Mesendoderm (in vitro differentiated cells): ENCODE measurements around the gene OR2Z1.

ENCODE experiments used
- DNase-seq: peaks from one replicate; pipeline ENCODE4 v3.0.0; 2013
- H2AK5ac ChIP-seq: 2 replicates; pipeline ENCODE4 v1.6.1; 2013; ENCODE audit warnings: low read length, inconsistent platforms
- H2BK120ac ChIP-seq: 2 replicates; pipeline ENCODE4 v1.6.1; 2013; ENCODE audit warnings: low read depth, mild to moderate bottlenecking, low read length, moderate library complexity, mixed read lengths
- H2BK15ac ChIP-seq: replicated peaks from 2 replicates; pipeline ENCODE4 v1.6.1; 2013; ENCODE audit warnings: low read depth, mild to moderate bottlenecking, moderate library complexity
- H2BK5ac ChIP-seq: 2 replicates; pipeline ENCODE4 v1.6.1; 2013; ENCODE audit warnings: low read length, inconsistent platforms
- H3K18ac ChIP-seq: 2 replicates; pipeline ENCODE4 v1.6.1; 2013; ENCODE audit warnings: mild to moderate bottlenecking, low read length, mixed read lengths
- H3K23ac ChIP-seq: one replicate; pipeline ENCODE4 v1.6.1; 2013; ENCODE audit warnings: low read length
- H3K27ac ChIP-seq: 2 replicates; pipeline ENCODE4 v1.5.1; 2013; ENCODE audit warnings: low read depth, mild to moderate bottlenecking, inconsistent platforms, low read length, moderate library complexity
- H3K27me3 ChIP-seq: 2 replicates; pipeline ENCODE4 v1.6.1; 2013; ENCODE audit warnings: low read length, control low read depth, mild to moderate bottlenecking, inconsistent platforms; ENCODE audit not compliant: insufficient read depth, poor library complexity
- H3K36me3 ChIP-seq: 2 replicates; pipeline ENCODE4 v1.6.1; 2013; ENCODE audit warnings: low read length, inconsistent platforms; ENCODE audit not compliant: control insufficient read depth, insufficient read depth
- H3K4ac ChIP-seq: one replicate; pipeline ENCODE4 v1.6.1; 2013; ENCODE audit warnings: low read depth, mild to moderate bottlenecking, low read length, moderate library complexity
- H3K4me1 ChIP-seq: 2 replicates; pipeline ENCODE4 v1.6.1; 2013; ENCODE audit warnings: low read depth, low read length, inconsistent platforms; ENCODE audit not compliant: control insufficient read depth
- H3K4me2 ChIP-seq: 2 replicates; pipeline ENCODE4 v1.6.1; 2013; ENCODE audit warnings: low read length
- H3K4me3 ChIP-seq: 2 replicates; pipeline ENCODE4 v1.5.1; 2013; ENCODE audit warnings: mild to moderate bottlenecking, low read length
- H3K56ac ChIP-seq: one replicate; pipeline ENCODE4 v1.6.1; 2013; ENCODE audit warnings: low read length
- H3K79me1 ChIP-seq: 2 replicates; pipeline ENCODE4 v1.6.1; 2013; ENCODE audit warnings: low read length, inconsistent platforms
- H3K79me2 ChIP-seq: 2 replicates; pipeline ENCODE4 v1.6.1; 2013; ENCODE audit warnings: mild to moderate bottlenecking, low read length; ENCODE audit not compliant: control insufficient read depth, insufficient read depth
- H3K9ac ChIP-seq: 2 replicates; pipeline ENCODE4 v1.6.1; 2013; ENCODE audit warnings: low read length, inconsistent platforms
- H4K5ac ChIP-seq: one replicate; pipeline ENCODE4 v1.6.1; 2013; ENCODE audit warnings: low read length
- H4K8ac ChIP-seq: one replicate; pipeline ENCODE4 v1.6.1; 2013; ENCODE audit warnings: low read depth, mild to moderate bottlenecking, control low read depth, low read length, moderate library complexity
- WGBS: extraction: QIAGEN DNeasy Blood & Tissue Kit; methylation state at CpG from one replicate; pipeline ENCODE4 v1.1.7; 2013; ENCODE audit warnings: low lambda C conversion rate, missing lambda C conversion rate; ENCODE audit not compliant: insufficient coverage; ENCODE audit errors: extremely low coverage; 5-methylcytosine and 5-hydroxymethylcytosine counted together

Gene OR2Z1

DNA sequence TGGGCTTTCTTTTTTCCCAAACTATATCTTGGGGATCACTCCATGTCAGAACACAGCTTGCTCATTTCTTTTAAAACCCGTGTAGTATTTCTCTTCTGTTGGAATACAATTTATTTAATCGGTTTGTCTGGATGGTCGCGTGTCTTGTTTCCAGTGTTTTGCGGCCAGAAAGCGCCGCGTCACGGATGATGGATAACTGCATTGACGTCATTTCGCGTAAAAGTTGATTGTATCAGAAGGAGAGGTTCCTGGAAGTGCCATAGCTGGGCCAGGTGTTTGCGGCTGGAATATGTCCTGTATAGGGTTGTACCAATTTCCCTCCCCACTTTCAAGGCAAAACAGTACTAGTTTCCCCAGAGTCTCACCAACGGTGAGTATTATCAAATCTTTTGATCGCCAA lies 32.5 kb upstream of the OR2Z1 start:
- Histone ChIP-seq H3K23ac (no peak overlapping the region), H3K36me3 (no peaks in the 10 kb centered on the region), H3K27me3 (no peaks in the 10 kb centered on the region), H3K79me2 (no peaks in the 10 kb centered on the region), H3K79me1 (no peaks in the 10 kb centered on the region), H3K56ac (no peak overlapping the region), H3K4me3 (no peak overlapping the region), H3K4me2 (no peak overlapping the region), H2BK5ac (no peak overlapping the region), H3K18ac (no peak overlapping the region), H3K27ac (no peak overlapping the region), H3K4ac (no peak overlapping the region), H2BK120ac (no peak overlapping the region), H2AK5ac (no peak overlapping the region), H3K9ac (no peak overlapping the region), H2BK15ac (no peak overlapping the region), H3K4me1 (no peaks in the 10 kb centered on the region), H4K8ac (no peak overlapping the region), H4K5ac (no peak overlapping the region)
- no CpG with 5 or more reads among the region's 15 CpGs for WGBS
- no peak for DNase-seq

DNA sequence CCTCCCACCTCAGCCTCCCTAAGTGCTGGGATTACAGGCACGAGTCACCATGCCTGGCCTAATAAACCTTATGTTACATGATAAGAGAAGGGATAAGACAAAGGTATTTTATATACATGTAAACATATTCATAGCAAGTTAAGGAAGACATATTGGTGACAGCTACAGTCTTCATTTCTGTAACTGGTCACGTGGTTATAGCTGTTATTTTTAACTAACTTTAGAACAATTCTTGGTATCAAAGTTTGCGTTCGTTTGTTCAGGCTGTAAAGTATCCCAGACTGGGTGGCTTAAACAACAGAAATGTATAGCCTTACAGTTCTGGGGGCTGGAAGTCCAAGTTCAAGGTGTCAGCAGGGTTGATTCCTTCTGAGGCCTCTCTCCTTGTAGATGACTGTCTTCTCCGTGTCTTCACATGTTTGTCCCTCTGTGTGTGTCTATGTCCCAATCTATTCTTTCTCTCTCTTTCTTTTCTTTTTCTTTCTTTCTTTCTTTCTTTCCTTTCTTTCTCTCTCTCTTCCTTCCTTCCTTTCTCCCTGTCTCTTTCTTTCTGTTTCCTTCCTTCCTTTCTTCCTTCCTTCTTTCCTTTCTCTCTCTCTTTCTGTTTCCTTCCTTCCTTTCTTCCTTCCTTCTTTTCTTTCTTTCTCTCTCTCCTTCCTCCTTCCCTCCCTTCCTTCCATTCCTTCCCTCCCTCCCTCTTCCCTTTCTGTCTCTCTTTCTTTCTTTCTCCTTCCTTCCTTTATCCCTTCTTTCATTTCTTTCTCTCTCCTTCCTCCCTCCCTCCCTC lies 30.5 kb upstream of the OR2Z1 start:
- Histone ChIP-seq H3K4ac (no peak overlapping the region), H4K8ac (no peak overlapping the region), H3K27ac (no peak overlapping the region), H2AK5ac (no peak overlapping the region), H3K27me3 (no peaks in the 10 kb centered on the region), H3K79me1 (no peaks in the 10 kb centered on the region), H2BK5ac (no peak overlapping the region), H3K4me2 (no peak overlapping the region), H3K4me1 (no peaks in the 10 kb centered on the region), H3K56ac (no peak overlapping the region), H3K36me3 (no peaks in the 10 kb centered on the region), H3K18ac (no peak overlapping the region), H4K5ac (no peak overlapping the region), H3K9ac (no peak overlapping the region), H2BK120ac (no peak overlapping the region), H2BK15ac (no peak overlapping the region), H3K4me3 (no peak overlapping the region), H3K79me2 (no peaks in the 10 kb centered on the region), H3K23ac (no peak overlapping the region)
- no CpG with 5 or more reads among the region's 5 CpGs for WGBS
- DNase-seq = no peak

DNA sequence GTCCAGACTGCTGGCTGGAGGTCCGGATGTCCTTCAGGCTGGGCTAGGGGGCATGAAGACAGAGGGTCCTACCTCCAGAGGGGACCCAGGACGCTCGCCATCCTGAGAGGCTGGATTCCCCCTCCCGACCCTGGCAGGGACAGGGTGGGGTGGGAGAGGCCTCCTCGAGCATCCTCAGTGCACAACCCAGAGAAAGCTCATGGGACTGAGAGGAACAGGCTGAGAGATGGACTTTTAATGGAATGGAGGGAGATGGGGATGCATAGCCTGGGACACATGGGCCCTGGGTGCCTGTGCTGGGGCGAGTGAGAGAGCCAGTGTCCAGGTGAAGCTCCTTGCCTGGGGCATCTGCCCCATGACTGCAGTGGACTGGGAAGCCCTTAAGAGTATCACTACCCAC lies 25.9 kb upstream of the OR2Z1 start:
- no peak for DNase-seq
- H2BK120ac ChIP-seq = no peak overlapping the region
- no peaks in the 10 kb centered on the region for H3K79me2 ChIP-seq
- no peak overlapping the region for H3K4ac ChIP-seq
- H3K4me2 ChIP-seq = no peak overlapping the region
- no peak overlapping the region for H3K4me3 ChIP-seq
- H4K8ac ChIP-seq = no peak overlapping the region
- no peak overlapping the region for H2BK5ac ChIP-seq
- H2AK5ac ChIP-seq = no peak overlapping the region
- H3K9ac ChIP-seq = no peak overlapping the region
- H2BK15ac ChIP-seq = no peak overlapping the region
- H3K56ac ChIP-seq = no peak overlapping the region
- H3K18ac ChIP-seq = no peak overlapping the region
- no peaks in the 10 kb centered on the region for H3K27me3 ChIP-seq
- H4K5ac ChIP-seq = no peak overlapping the region
- H3K36me3 ChIP-seq = no peaks in the 10 kb centered on the region
- no peak overlapping the region for H3K27ac ChIP-seq
- H3K79me1 ChIP-seq = no peaks in the 10 kb centered on the region
- WGBS = no CpG with 5 or more reads among the region's 6 CpGs
- no peaks in the 10 kb centered on the region for H3K4me1 ChIP-seq
- no peak overlapping the region for H3K23ac ChIP-seq

DNA sequence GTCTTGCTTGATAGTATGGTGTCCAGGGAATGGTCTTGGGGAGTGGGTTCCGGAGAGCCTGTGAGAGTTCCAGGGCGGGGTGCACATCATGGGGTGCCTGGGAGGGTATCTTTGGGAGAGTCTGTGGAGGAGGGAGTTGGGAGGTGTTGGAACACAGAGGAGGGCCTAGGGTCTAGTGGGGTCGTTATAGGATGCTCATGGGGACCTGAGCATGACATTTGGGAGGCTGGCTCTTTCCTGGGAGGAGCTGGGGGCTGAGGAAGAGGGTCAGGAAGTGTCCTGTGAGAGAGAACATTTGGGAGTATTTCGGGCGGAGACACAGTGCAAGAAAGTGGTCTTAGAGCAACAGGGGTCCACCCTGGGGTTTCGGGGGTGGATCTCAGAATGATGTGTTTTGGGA lies 25.5 kb upstream of the OR2Z1 start:
- H3K18ac ChIP-seq = no peak overlapping the region
- H3K27me3 ChIP-seq = no peaks in the 10 kb centered on the region
- no peak overlapping the region for H3K27ac ChIP-seq
- no peak overlapping the region for H3K56ac ChIP-seq
- no peak overlapping the region for H4K8ac ChIP-seq
- no peaks in the 10 kb centered on the region for H3K4me1 ChIP-seq
- no peaks in the 10 kb centered on the region for H3K36me3 ChIP-seq
- no peak for DNase-seq
- H2BK15ac ChIP-seq = no peak overlapping the region
- H3K23ac ChIP-seq = no peak overlapping the region
- no peaks in the 10 kb centered on the region for H3K79me1 ChIP-seq
- H3K4me2 ChIP-seq = no peak overlapping the region
- H2BK120ac ChIP-seq = no peak overlapping the region
- H3K9ac ChIP-seq = no peak overlapping the region
- H4K5ac ChIP-seq = no peak overlapping the region
- no peak overlapping the region for H2AK5ac ChIP-seq
- H3K79me2 ChIP-seq = no peaks in the 10 kb centered on the region
- no peak overlapping the region for H3K4me3 ChIP-seq
- no CpG with 5 or more reads among the region's 6 CpGs for WGBS
- no peak overlapping the region for H3K4ac ChIP-seq
- no peak overlapping the region for H2BK5ac ChIP-seq

DNA sequence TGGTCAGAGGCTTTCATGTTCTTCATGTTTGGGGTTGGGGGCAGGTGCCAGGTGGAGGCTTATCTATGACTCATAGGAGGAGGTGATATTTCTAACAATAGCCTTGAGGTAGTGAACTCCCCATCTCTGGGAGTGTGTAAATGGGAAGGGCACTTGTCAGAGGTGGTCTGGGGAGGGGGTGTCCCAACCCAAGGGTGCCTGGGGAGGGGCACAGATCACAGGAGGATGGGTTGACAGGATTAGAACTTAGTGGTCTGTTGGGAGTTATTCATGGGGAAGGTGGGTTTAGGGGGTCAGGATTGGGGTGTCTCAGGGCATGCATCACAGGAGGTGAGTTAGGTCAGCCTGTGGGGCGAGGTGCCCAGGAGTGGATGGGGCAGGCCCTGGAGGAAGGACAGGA lies 24.4 kb upstream of the OR2Z1 start:
- Histone ChIP-seq H3K27me3 (no peaks in the 10 kb centered on the region), H2BK5ac (no peak overlapping the region), H4K5ac (no peak overlapping the region), H3K23ac (no peak overlapping the region), H3K18ac (no peak overlapping the region), H3K4me1 (no peaks in the 10 kb centered on the region), H2AK5ac (no peak overlapping the region), H3K56ac (no peak overlapping the region), H2BK120ac (no peak overlapping the region), H3K4ac (no peak overlapping the region), H3K79me1 (no peaks in the 10 kb centered on the region), H2BK15ac (no peak overlapping the region), H3K36me3 (no peaks in the 10 kb centered on the region), H3K4me2 (no peak overlapping the region), H4K8ac (no peak overlapping the region), H3K9ac (no peak overlapping the region), H3K79me2 (no peaks in the 10 kb centered on the region), H3K27ac (no peak overlapping the region), H3K4me3 (no peak overlapping the region)
- WGBS = no CpG with 5 or more reads among the region's 1 CpG
- no peak for DNase-seq
